ENCODE data around the gene CADPS. TPM values are rescaled to one million over a fixed set of nuclear protein-coding genes. Genes with fewer than 3 reads are reported as not detected.

CADPS gene
- total RNA-seq (2022; extraction: Qiagen RNA extraction; ENCODE audit: low read depth): not detected in 5 replicates

GRCh38 chr3:62874711-62875557 lies at the start of gene CADPS:
TSS of gene CADPS (minus strand) at chr3:62875416. CDS start at chr3:62875029, 387 bp downstream.

DNA sequence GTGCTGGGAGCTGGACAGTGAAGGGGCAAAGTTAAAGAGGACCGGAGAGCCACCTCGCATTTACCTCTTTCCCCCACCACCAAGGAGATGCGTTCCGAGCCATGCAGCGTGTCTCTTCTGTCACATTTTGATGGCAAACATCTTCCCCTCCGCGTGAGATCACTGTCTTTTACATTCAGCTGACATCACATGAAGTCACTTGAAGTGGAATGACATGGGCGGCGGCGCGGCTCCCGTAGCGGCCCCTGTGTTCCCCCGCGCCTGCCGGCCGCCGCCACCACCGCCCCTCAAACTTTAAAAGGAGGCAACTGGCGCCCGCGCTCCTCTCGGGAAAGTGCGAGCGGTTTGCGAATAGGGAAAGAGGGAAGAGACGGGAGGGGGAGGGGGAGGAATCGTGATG lies 502.0 kb downstream of the CADPS start, which contains the start of gene FEZF2:
Gene FEZF2, minus strand, starts transcription at position 336 of the 400 bp plus-strand sequence. CDS start 682 bp downstream, outside the sequence.

Measured in A549 treated with GW870086 at 1 μM for 4 hours (cell line).